Measurements from ENCODE around the gene PPIF. TPM values are rescaled to one million over a fixed set of nuclear protein-coding genes. Genes with fewer than 3 reads are reported as not detected.

The PPIF gene
- total and polyA plus RNA-seq, 4 donors: 22.2 to 84.3 (median 60.0) TPM

DNA sequence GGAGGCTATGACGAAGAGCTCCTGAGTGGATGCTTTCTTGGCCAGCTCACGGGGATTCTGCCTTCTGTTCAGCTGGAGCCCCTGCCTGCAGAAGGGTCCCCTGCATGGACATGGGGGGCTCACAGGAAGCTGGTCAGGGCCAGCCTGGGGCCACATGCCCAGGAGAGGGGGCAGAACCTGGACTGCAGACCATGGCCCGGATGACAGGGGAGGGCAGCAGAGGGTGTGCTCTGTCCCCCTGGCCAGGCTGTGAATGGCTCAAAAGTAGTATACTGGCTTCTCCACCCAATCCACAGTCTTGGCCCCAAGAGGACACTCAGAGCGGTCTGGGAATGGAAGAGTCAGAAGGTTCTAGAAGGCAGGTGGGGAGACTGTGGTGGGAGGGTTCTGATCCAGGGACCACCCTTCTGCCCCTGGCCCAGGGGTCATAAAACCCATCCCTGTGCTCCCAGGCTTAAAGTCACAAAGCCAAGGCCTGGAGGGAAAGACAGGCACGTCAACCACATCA is 40.3 kb downstream of the PPIF start:
- Histone ChIP-seq H3K9me3 (ENCODE audit: control insufficient read depth in 4 of 4, low read length in 3 of 4) (no peaks in the 10 kb centered on the region), H3K9ac (ENCODE audit: low read depth in 1 of 2, low read length in 2 of 2) (no peak overlapping the region), H3K27ac (ENCODE audit: low read depth in 1 of 2, low read length in 2 of 2) (peak overlapping the region in 1 of 2 donors; percentile 34), H3K4me1 (ENCODE audit: control insufficient read depth in 4 of 4, insufficient read depth in 4 of 4, low read length in 3 of 4) (peaks cover 1 to 30% (median 17%) of the 10 kb centered on the region in 4 donors), H3K4me3 (ENCODE audit: low read depth in 1 of 3, low read length in 3 of 3) (no peak overlapping the region), H3K36me3 (ENCODE audit: control insufficient read depth in 4 of 4, insufficient read depth in 3 of 4, low read depth in 1 of 4, low read length in 3 of 4) (peaks cover 0 to 27% (median 10%) of the 10 kb centered on the region in 4 donors), H3K27me3 (ENCODE audit: control insufficient read depth in 4 of 4, insufficient read depth in 4 of 4, low read length in 3 of 4) (no peaks in the 10 kb centered on the region)
- peak; percentile 31 for DNase-seq (ENCODE audit: low spot score)
- WGBS: 91% methylated on average over 5 of the region's 5 CpGs
- TF ChIP-seq TAF1 (conservative IDR thresholded peaks at IDR 0.05): no peak
- TF ChIP-seq, protein P1, sequence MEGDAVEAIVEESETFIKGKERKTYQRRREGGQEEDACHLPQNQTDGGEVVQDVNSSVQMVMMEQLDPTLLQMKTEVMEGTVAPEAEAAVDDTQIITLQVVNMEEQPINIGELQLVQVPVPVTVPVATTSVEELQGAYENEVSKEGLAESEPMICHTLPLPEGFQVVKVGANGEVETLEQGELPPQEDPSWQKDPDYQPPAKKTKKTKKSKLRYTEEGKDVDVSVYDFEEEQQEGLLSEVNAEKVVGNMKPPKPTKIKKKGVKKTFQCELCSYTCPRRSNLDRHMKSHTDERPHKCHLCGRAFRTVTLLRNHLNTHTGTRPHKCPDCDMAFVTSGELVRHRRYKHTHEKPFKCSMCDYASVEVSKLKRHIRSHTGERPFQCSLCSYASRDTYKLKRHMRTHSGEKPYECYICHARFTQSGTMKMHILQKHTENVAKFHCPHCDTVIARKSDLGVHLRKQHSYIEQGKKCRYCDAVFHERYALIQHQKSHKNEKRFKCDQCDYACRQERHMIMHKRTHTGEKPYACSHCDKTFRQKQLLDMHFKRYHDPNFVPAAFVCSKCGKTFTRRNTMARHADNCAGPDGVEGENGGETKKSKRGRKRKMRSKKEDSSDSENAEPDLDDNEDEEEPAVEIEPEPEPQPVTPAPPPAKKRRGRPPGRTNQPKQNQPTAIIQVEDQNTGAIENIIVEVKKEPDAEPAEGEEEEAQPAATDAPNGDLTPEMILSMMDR (IDR thresholded peaks at IDR 0.05; ENCODE audit: low read depth, low read length, missing input control): no peak
- no peak for TF ChIP-seq FOXA2 (IDR thresholded peaks at IDR 0.05)
- TF ChIP-seq FOXA1 (IDR thresholded peaks at IDR 0.05): no peak
- no peak for TF ChIP-seq EGR1 (IDR thresholded peaks at IDR 0.05; ENCODE audit: low read depth in 2 of 2)
- TF ChIP-seq RAD21 (IDR thresholded peaks at IDR 0.05): no peak
- TF ChIP-seq HNF4A (conservative IDR thresholded peaks at IDR 0.05): no peak
- no peak for TF ChIP-seq GABPA (IDR thresholded peaks at IDR 0.05 in 1 of 2, conservative IDR thresholded peaks at IDR 0.05 in 1 of 2)
- TF ChIP-seq, protein P2, sequence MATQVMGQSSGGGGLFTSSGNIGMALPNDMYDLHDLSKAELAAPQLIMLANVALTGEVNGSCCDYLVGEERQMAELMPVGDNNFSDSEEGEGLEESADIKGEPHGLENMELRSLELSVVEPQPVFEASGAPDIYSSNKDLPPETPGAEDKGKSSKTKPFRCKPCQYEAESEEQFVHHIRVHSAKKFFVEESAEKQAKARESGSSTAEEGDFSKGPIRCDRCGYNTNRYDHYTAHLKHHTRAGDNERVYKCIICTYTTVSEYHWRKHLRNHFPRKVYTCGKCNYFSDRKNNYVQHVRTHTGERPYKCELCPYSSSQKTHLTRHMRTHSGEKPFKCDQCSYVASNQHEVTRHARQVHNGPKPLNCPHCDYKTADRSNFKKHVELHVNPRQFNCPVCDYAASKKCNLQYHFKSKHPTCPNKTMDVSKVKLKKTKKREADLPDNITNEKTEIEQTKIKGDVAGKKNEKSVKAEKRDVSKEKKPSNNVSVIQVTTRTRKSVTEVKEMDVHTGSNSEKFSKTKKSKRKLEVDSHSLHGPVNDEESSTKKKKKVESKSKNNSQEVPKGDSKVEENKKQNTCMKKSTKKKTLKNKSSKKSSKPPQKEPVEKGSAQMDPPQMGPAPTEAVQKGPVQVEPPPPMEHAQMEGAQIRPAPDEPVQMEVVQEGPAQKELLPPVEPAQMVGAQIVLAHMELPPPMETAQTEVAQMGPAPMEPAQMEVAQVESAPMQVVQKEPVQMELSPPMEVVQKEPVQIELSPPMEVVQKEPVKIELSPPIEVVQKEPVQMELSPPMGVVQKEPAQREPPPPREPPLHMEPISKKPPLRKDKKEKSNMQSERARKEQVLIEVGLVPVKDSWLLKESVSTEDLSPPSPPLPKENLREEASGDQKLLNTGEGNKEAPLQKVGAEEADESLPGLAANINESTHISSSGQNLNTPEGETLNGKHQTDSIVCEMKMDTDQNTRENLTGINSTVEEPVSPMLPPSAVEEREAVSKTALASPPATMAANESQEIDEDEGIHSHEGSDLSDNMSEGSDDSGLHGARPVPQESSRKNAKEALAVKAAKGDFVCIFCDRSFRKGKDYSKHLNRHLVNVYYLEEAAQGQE (IDR thresholded peaks at IDR 0.05): no peak
- TF ChIP-seq, protein P3, sequence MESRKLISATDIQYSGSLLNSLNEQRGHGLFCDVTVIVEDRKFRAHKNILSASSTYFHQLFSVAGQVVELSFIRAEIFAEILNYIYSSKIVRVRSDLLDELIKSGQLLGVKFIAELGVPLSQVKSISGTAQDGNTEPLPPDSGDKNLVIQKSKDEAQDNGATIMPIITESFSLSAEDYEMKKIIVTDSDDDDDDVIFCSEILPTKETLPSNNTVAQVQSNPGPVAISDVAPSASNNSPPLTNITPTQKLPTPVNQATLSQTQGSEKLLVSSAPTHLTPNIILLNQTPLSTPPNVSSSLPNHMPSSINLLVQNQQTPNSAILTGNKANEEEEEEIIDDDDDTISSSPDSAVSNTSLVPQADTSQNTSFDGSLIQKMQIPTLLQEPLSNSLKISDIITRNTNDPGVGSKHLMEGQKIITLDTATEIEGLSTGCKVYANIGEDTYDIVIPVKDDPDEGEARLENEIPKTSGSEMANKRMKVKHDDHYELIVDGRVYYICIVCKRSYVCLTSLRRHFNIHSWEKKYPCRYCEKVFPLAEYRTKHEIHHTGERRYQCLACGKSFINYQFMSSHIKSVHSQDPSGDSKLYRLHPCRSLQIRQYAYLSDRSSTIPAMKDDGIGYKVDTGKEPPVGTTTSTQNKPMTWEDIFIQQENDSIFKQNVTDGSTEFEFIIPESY (IDR thresholded peaks at IDR 0.05): no peak
- TF ChIP-seq SP1 (IDR thresholded peaks at IDR 0.05): no peak
- TF ChIP-seq, protein P4, sequence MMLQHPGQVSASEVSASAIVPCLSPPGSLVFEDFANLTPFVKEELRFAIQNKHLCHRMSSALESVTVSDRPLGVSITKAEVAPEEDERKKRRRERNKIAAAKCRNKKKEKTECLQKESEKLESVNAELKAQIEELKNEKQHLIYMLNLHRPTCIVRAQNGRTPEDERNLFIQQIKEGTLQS (IDR thresholded peaks at IDR 0.05): no peak
- TF ChIP-seq YY1 (IDR thresholded peaks at IDR 0.05): no peak
- TF ChIP-seq, protein P5, sequence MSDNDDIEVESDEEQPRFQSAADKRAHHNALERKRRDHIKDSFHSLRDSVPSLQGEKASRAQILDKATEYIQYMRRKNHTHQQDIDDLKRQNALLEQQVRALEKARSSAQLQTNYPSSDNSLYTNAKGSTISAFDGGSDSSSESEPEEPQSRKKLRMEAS (IDR thresholded peaks at IDR 0.05): no peak
- no peak for TF ChIP-seq RXRA (IDR thresholded peaks at IDR 0.05)
- no peak for TF ChIP-seq NR2F2 (IDR thresholded peaks at IDR 0.05)
- no peak for TF ChIP-seq JUND (IDR thresholded peaks at IDR 0.05)
- no peak for TF ChIP-seq HNF4G (IDR thresholded peaks at IDR 0.05)
